Measurements from ENCODE around the gene ST8SIA6.

ST8SIA6 gene

GRCh38 chr10:17383801-17384555 is 70.4 kb downstream of the ST8SIA6 start:
- DNase-seq, result no peak

DNA sequence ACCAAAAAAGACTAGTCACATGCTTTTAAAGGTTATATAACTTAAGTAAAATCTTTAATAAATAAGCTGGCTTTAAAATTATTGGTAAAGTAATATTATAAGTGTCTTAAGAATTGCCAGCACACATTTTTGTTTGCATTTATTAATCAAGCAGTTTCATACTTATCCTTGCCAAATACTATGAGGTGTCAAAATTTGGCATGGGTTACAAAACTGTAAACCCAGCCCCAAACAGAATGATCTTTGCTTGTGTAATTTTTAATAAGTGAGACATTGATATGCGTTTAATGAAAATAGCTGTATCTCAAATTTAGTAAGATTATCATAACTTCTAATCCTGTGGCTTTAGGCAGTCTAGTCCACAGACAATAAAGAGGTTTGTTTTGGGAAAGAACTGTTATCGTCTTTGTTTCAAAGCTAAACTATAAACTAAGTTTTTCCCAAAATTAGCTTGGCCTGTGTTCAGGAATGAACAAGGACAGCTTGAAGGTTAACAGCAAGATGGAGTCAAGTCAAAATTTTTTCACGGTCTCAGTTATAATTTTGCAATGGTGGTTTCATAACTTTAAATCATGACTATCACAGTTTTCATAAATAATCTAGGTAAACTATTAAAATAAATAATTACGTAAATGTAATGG is 72.8 kb downstream of the ST8SIA6 start:
- no peak for DNase-seq

DNA sequence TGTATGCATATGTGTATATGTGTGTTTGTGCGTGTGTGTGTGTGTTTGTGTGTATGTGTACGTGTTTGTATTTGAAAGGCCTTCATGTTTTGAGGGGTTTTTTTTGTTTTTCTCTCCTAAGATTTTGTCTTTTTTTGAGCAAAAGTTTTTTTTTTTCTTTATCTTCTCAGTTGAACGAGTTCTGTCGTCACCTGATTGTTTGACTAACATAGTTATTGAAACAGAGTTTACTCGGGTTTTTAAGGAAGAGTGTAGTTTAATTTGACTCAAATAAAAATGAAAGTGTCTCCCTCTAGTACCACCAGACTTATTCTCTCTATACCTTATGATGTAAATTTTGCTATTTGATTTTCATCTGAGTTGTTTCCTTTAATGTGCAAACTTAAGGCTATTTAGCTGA is 73.5 kb downstream of the ST8SIA6 start:
- no peak for DNase-seq

DNA sequence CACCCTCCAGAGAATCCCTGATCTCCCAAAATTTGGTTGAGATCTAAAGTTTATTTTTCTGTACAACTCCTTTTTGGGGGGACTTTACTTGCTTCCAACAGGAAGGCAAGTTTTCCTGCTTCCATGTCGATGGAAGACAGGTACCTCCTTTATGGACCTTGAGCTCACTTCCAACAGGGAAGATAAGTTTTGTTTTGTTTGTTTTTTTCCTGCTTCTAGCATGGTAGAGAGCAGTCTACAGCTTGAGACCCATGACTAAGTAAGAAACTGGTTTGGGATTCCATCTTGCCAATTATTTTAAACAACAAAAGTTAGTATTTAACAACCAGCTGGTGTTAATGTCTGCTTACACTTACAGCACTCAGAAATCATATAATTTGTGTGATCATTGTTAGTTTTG is 74.4 kb downstream of the ST8SIA6 start:
- no peak for DNase-seq

GRCh38 chr10:17379151-17379690 is 75.2 kb downstream of the ST8SIA6 start:
- DNase-seq, result no peak

DNA sequence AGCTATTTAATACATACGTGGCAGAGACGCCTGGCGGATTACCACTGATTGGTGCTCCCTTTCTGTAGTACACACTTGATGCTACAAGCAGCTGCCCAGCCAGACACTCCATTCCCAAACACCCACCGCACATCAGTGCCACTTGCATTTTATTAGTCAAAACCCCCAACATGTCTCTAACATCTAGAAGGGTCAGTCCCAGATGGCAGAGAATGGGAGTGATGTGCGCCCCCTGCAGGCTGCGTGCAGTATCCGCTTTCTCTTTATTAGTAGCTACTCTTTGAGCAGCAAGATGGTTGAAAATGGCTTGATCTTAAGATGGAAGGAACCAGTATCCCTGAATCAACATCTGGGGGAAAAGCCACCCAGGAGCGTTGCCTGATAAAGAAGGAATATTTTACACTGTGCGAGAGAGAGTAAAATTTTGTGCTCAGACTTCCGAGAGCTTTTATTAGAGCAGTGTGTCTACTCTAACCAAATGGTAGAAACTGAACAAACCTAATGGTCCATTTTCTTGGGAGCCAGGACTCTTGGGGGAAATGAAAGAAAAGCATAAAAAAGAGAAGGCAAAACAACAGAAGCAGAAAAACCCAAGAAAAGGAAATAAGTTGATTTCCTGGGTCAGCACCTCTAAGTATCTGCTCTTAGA is 78.3 kb downstream of the ST8SIA6 start:
- DNase-seq, result peak in 1 of 2 donors; percentile 14

DNA sequence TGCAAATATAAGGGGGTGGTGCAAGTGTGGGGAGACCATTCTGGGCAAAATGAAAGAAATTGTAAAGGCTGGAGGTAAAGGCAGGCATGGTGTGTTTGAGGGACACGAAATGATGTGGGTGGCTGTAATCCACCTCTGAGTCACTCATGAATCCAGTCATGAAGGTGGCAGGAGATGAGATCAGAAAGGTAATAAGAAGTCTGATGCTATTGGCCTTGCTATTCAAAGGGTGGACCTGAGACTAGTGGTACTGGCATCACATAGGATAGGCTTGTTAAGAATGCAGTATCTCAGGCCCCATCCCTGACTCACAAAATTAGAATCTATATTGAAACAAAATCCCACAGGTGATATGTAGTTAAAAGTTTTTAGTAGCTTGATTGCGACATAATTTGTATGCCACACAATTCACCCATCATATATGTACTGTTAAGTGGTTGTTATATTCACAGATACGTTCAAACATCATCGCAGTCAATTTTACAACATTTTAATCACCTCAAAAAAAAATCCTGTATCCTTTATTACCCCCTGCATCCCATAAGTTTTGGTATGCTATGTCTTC is 85.6 kb downstream of the ST8SIA6 start:
- no peak for DNase-seq

- no peak for DNase-seq
Observed at GRCh38 chr10:17366705-17367104, 87.7 kb downstream of the ST8SIA6 start.

- DNase-seq, result no peak
Observed at GRCh38 chr10:17365402-17365801, 89.0 kb downstream of the ST8SIA6 start.

- no peak for DNase-seq
Observed at GRCh38 chr10:17358461-17358860, 95.9 kb downstream of the ST8SIA6 start.

- no peak for DNase-seq
Observed at GRCh38 chr10:17357781-17358180, 96.6 kb downstream of the ST8SIA6 start.

- no peak for DNase-seq
Observed at GRCh38 chr10:17356820-17357219, 97.6 kb downstream of the ST8SIA6 start.

- no peak for DNase-seq
Observed at GRCh38 chr10:17354781-17355180, 99.6 kb downstream of the ST8SIA6 start.

DNA sequence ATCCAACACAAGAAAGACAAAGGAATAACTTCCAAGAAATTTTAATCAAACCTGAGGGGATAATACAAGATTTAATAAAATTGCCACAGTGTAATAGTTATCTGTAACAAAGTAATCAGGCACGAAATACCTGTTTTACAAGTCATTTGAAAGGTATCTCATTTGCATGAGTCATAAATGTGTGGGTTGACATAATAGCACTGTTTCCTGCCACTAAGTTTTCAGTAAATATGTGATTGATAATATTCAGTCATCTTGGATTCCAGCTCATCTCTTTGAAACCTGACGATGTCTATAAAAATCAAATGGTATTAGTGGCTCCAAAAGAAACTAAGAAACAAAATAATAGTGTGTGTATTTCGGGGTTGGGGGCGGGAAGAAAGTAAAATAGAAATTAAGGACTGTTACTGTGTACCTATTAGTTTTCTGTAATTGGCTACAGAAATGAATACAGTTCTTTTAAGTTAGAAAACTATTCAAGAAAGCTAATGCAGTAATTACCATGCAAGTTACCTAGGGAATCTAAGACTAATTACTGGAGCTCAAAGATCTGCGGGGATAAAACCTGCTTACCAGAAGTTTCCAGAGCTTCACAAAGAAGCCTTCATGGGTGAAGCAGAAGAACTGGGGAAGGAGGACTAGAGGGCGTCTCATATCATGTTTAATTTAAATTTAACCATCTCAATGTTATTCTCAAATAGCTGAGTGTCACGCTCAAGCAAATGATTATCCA is 100.7 kb downstream of the ST8SIA6 start:
- DNase-seq, result no peak

DNA sequence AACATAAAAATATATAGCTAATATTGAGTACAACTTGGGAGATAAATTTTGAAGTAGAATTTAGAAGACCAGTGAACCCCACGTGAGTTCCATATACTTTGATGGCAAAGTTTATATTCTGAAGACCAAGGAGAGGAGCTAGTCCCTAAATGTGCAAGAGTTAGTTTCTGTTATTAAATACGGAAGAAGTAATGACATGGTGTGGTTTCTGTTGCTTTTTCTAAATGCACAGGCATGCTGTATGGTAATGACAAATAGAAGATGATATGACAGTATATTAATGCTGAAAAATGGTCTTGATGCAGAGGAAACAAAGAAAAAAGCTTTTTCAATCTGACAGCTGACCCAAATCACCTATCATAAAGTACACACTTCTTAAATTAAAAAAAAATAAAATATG is 101.8 kb downstream of the ST8SIA6 start:
- no peak for DNase-seq

DNA sequence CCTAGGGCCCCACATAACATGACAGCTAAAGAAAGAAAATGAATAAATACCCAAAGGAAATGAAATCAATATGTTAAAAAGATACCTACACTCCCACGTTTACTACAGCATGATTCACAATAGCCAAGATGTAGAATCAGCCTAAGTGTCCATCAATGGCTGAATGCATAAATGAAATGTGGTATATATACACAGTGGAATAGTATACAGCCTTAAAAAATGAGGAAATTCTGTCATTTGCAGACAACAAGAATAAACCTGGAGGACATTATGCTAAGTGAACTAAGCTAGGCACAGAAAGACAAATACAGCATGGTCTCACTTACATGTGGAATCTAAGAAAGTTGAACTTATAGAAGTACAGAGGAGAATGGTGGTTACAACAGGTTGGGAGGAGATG is 102.9 kb downstream of the ST8SIA6 start:
- no peak for DNase-seq

GRCh38 chr10:17349717-17350116 is 104.7 kb downstream of the ST8SIA6 start:
- DNase-seq, result no peak

- DNase-seq, result no peak
Observed at GRCh38 chr10:17348501-17349349, 105.7 kb downstream of the ST8SIA6 start.

DNA sequence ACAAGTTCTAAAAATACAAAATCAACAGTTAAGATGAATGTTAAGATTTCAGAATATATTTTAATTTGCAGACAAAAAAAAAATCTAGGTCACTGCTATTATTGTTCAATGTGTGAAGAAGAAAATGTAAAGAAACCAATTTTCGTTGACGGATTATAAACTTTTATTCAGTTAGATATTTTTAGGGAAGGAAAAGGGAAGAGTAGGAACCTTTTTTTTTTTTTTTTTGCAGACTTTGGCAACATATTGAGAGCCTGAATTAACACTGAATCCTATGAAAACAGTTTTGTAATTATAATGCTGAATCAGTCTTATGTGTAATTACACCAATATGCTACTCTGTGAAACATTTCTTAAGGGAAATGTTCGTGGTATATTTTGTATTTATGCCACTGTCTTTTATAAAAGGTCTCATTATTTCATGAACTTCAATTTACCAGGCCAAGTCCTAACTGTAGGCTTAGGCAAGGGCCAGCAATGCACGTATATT is 106.3 kb downstream of the ST8SIA6 start:
- DNase-seq, result no peak

- DNase-seq, result no peak
Observed at GRCh38 chr10:17344206-17344605, 110.2 kb downstream of the ST8SIA6 start.

GRCh38 chr10:17343118-17343517 is 111.3 kb downstream of the ST8SIA6 start:
- no peak for DNase-seq
